GM21619 (cell line): Measurements from ENCODE around the gene TAC4.

ENCODE experiments used
- ATAC-seq: cut with Tn5 transposase; IDR thresholded peaks from one replicate; pipeline ENCODE4 v1.9.1; 2021; ENCODE audit not compliant: unreplicated experiment

Gene TAC4

GRCh38 chr17:49873466-49873865 is 25.6 kb upstream of the TAC4 start:
- no peak for ATAC-seq

- no peak for ATAC-seq
Observed at GRCh38 chr17:49872754-49873377, 25.0 kb upstream of the TAC4 start.

GRCh38 chr17:49871211-49871610 is 23.3 kb upstream of the TAC4 start:
- no peak for ATAC-seq

GRCh38 chr17:49870298-49870697 is 22.4 kb upstream of the TAC4 start:
- ATAC-seq: no peak

- no peak for ATAC-seq
Observed at GRCh38 chr17:49869038-49869374, 21.1 kb upstream of the TAC4 start.

DNA sequence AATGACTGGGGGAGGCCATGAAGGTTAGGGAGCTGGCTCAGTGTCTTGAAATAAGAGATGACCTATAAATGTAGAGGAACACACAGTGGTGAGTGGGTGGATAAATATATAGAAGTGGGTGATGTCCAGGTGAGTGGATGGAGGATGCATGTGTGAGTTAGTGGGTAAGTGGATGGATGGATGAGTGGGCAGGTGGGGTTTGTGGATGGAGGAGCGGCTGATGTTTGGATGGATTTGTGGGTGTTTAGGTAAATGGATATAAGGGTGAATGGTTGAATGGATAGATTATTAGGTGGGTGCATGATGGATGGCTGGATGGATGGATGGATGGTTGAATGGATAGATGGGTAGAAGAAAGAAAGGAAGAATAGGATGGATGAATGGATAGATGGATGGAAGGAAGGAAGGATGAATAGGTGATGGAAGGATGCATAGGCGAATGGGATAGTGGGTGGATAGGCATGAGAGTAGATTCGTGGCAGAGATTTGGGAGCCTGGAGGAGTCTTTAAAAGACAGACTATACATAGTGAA is 19.1 kb upstream of the TAC4 start:
- ATAC-seq: no peak

GRCh38 chr17:49866019-49866380 is 18.1 kb upstream of the TAC4 start:
- ATAC-seq: no peak

DNA sequence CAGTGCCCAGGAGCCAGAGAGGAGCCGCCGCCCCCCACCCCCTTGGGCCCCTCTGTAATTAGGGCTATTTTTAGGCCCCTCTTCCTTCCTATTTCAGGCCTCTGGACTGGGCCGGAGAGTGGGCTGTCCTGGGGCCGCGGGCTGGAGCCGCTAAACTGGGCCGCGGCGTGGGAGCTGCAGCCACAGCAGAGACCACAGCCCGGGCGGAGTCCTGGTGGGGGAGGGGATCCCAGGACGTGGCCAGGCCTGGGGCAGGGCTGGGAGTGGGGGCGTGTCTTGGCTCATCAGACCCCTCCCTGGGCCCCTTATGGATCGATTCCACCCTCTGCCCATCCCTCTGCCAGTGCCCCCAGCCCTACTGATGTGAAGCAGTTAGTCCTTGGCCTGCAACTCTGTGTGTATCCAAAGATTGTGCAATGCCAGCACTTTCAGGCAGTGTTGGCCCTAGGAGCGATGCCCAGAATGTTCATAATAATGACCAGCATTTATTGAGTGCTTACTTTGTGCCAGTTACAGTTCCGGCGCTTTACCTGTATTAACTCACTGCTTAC is 15.0 kb upstream of the TAC4 start:
- ATAC-seq: no peak

GRCh38 chr17:49861150-49861884 is 13.4 kb upstream of the TAC4 start:
- no peak for ATAC-seq

- ATAC-seq: no peak
Observed at GRCh38 chr17:49859991-49860953, 12.4 kb upstream of the TAC4 start.

- ATAC-seq: no peak
Observed at GRCh38 chr17:49858796-49859195, 10.9 kb upstream of the TAC4 start.

DNA sequence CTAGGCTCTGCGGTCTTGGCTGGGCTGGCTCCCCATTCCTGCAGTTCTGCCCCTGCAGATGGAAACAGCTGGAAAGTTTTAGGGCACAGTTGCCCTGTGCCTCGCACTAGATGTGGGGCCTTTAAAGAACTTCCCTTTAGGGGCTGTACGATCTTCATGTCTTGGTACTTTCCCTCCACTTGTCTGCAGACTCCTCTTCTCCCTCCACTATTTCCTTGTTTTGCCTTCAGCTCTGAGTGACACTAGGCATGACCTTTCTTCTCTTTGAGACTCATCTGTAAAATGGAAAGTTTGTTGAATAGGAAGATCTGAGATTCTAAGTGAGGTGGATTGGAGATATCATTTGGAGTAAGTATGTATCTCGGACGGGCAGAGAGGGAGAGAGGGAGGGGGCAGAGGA is 6.3 kb upstream of the TAC4 start:
- no peak for ATAC-seq

DNA sequence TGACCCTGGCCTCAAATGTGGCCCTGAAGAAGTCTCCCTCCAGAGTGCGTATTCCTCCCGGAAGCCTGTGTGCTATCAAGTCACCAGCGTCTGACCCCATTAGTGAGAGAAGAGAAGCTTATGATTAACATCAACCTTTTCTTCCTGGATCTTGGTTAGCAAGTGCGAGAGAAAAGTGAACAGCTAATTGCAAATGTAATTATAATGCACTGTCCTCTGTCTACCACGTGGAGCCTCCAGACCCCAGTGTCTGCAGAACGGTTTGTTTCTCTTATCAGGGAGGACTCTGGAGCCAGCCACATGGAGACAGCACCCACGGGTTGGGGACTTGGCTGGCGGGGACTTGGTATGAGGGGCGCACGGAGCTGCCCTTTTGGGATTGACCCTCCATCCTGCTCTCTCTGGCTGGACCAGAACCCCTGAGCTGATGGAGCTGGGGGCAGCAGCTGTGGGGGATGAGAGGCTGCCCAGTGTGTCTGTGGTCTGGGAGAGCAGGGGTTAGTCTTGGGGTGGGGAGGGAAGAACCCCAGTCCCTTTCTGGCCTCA is 5.7 kb upstream of the TAC4 start:
- no peak for ATAC-seq

GRCh38 chr17:49851387-49852291 is 3.8 kb upstream of the TAC4 start:
- no peak for ATAC-seq

DNA sequence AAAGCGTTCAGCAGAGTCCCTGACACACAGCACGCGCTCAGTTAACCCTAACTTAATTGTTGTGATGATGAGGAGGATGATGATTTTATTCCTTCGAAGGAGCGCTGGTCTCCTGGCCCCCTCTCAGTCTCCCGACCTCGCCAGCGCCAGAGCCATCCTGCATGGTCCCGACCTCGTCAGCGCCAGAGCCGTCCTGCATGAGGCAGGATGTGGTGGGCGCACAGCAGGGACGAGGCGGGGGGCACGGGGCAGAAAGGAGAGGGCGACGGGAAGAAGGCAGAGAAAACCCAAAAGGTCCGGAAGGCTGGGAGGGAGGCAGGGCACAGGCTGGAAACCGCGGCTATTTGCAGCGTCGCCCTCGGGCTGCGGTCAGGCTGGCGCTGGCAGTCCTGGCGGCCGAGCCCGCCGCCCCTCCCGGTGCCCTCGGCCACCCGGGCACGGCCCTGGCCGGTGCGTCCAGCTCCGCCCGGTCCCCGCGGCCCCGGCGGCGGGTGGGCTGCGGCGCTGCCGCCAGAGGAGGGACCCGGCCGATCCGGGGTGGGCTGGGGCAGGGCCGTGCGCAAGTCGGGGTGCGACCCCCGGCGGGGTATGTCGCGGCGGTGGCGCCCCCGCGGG is 3.0 kb upstream of the TAC4 start:
- no peak for ATAC-seq

DNA sequence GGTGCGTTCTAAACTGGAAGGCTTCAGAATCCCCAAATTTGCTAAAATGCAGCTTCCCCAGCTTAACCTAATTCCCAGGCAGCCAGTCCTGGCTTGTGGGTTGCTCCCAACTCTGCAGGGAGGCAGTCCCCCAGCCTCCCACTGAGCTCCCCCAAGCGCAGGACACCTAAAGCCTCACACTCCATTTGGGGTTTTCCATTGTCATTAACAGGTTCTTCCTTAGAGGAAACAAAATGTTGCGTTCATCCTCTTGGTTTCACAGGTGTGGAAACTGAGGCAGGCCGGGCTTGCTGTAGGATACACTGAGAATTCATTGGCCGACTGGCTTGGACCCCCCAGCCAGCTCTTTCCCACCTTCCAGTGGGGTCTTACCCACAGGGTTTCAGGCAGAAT is 2.3 kb upstream of the TAC4 start:
- no peak for ATAC-seq

DNA sequence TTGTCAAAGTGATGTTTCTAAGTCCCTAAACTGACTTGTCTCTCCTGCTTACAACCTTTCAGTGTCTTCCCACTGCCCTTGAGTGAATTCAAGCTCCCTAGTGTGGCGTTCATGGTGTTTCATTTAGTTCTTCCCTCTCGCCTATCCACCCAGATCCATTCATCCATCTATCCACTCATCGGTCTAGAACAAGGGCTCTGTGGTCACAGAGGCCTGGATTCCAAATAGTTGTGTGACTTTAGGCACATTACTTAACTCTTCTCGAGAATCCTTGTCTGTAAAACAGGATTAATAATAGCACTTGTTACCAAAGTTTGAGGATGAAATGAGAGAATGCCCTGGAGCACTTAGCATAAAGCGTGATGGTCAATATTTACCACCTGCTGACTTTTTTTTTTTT is 870 bp upstream of the TAC4 start:
- no peak for ATAC-seq

GRCh38 chr17:49846938-49847712 is 744 bp downstream of the TAC4 start:
- no peak for ATAC-seq

- no peak for ATAC-seq
Observed at GRCh38 chr17:49845321-49845720, 2.5 kb downstream of the TAC4 start.
